HG02571 (cell line): ENCODE results near the gene HSF2BP.
"Not testable (repeated sequence)": the region's sequence is repeated elsewhere in the genome, so short reads cannot be mapped to it uniquely, and the experiment has no call there.

Experiments used
- ATAC-seq: cut with Tn5 transposase; IDR thresholded peaks from one replicate; pipeline ENCODE4 v1.9.1; 2021; ENCODE audit warnings: mild to moderate bottlenecking, moderate library complexity; ENCODE audit not compliant: unreplicated experiment

HSF2BP gene

GRCh38 chr21:43562451-43562850 lies 96.8 kb downstream of the HSF2BP start:
- not testable (repeated sequence) for ATAC-seq

- not testable (repeated sequence) for ATAC-seq
Observed at GRCh38 chr21:43540561-43540960, 118.7 kb downstream of the HSF2BP start.

- not testable (repeated sequence) for ATAC-seq
Observed at GRCh38 chr21:43522495-43523131, 136.7 kb downstream of the HSF2BP start.

DNA sequence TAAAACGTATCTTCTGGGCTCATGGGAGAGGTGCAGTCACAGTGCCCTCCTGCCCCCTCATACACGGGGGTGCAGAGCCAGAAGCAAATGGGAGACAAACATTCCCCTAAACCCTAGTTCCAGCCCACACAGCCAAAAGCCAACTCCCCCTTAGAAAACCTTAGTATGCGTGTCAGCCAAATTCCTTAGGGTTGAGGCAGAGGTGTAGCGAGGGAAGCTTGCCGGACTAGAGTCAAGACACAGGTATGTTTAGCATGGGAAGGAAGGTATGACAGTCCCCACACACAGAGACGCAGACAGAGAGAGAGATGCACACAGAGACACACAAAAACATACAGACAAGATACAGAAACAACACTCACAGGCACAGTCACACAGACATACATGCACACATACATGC lies 141.6 kb downstream of the HSF2BP start:
- ATAC-seq = not testable (repeated sequence)

DNA sequence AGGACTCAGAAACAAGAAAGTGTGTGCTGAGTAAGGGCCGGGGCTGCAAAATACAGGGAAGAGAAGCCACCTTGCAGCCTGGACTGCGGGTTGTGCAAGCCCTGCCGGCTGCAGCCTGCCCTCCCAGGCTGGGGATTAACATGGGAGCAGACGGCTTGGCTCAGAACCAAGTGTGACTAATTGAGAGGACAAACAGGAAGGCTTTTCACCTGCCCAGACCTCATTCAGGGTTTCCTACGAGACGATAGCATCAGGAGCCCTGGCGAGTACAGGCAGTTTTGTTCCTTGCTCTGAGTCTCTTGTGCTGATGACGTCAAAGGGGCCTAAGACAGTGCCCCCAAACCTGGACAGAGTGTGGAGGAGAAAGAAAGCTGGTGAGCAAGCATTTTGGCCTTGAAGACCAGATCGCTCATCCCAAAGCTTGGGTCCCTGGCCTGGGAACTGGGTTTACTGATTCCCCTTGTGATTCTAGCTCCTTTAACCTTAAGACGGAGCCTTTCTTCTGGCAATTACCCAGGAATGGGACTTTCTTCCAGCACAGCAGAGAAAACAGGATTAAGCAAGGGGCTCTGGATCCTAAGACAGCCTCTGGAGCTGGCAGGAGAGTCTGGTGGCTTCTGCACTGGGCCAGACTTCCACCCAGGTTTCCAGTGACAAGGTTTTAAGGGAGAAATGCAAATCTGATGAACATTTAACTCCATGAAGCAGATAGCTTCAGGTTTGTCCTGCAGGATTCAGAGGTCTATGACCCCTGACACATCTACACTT lies 142.2 kb downstream of the HSF2BP start:
- not testable (repeated sequence) for ATAC-seq

DNA sequence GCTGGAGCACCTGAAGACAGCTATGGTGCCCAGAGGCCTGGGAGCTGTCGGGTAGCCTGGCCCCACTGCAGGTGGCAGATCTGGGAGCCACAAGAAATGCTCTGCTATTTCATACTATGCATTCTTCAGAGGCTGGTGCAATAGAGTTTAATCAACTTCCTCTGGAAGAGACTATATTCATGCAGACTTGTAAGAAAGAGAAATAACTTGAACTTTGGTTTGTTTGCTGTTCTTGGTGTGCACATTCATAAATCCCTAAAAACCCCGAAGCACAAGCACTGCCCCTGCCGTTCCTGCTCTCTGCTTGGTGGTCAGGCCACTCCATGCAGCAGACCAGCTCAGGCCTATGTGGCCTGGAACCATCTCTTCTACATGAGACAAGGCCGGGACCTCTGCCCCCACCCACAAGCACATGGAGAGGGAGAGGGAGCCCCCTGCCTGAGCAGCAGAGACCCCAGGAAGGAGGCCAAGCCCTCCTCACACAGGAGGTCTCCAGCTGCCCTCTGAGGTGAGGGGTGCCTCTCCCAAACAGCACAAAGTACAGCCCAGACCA lies 142.9 kb downstream of the HSF2BP start:
- ATAC-seq = not testable (repeated sequence)

DNA sequence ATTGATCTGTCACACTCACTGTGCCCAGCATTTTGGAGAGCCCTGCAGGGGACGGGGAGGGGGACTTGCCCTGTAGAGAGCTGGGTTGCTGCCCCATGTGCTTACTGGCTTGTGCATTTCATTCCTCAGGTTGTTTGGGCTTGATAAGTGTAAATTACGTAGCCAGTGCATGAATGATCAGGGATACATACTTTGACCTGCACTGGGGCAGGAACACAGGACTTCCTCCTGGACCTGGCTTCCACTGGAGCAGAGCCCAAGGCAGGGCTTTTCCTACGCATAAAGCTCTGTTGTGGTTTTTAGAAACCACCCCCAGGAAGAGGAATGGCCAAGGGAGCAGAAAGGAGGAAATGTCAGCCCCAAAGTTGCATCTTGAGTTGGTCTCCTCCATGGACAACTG lies 144.5 kb downstream of the HSF2BP start:
- ATAC-seq = not testable (repeated sequence)

GRCh38 chr21:43513023-43513422 lies 146.3 kb downstream of the HSF2BP start:
- ATAC-seq = not testable (repeated sequence)

DNA sequence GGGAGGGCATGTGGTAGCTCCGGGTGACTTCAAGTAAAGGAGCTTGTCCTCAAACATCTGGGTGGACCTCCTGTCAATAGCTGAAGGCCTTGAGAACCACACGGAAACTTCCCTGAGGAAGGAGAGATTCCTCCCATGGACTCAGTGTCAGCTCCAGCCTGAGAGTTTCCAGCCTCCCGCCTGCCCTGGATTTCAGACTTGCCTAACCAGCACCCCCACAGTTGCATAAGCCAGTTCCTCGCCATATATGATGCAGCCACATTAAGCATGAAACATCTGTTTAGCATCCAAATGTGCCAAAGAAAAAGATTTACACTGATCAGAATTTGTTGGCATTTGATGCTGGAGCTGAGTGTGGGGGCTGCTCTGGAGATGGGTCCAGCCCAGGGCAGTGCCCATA lies 148.1 kb downstream of the HSF2BP start:
- not testable (repeated sequence) for ATAC-seq

- ATAC-seq = not testable (repeated sequence)
Observed at GRCh38 chr21:43510669-43511068, 148.6 kb downstream of the HSF2BP start.

- not testable (repeated sequence) for ATAC-seq
Observed at GRCh38 chr21:43503892-43504291, 155.4 kb downstream of the HSF2BP start.

DNA sequence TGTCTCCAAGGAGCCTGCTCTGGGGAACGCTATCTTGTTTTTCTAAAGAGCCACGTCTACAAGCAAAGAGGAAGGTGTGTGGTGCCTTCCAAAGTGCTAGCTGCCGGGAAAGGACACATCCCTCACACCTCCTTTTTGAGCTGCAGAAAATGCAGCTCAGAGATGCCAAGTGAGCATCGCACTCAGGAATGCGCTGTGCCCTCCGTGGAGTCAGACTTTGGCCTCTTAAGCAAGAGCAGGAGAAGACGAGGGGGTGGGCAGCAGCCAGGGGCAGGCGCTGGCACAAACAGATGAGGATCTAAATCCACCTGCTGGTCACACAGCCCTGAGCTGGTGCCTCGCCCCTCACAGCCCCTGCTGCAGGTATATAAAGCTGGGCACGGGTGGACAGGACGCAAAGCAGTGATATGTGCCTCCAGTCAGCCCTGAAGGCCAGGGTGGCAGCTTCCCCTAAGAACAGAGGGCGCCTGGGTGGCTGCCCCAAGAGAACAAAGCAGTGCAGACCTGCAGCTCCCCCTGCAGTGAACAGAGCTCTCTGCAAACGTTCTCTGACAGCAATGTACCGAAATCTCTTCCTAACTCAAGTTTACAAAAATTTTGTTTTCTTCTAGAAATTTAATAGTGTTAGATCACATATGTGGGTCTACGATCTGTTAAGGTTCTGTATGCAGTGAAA lies 156.1 kb downstream of the HSF2BP start:
- not testable (repeated sequence) for ATAC-seq

- ATAC-seq = not testable (repeated sequence)
Observed at GRCh38 chr21:43502407-43503071, 156.7 kb downstream of the HSF2BP start.

DNA sequence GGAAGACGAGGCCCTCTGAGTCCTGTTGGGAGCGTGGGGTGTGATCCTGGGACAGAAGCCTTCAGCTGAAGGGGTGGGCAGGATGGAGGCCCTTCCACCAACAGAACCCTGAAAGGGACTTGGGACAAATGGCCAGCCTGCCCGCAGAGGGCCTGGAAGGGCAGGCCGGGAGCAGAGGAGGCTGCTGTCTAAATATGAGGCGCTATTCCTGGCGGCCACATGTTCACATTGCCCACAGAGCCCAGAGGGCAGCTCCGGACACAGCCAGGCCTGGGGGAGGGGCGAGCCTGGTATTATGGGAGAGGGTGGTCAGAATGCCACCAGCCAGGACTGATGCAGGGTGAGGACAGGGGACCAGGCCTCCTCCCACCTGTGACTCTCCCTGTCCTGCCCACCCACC lies 160.4 kb downstream of the HSF2BP start:
- not testable (repeated sequence) for ATAC-seq

GRCh38 chr21:43498065-43498464 lies 161.2 kb downstream of the HSF2BP start:
- ATAC-seq = not testable (repeated sequence)

DNA sequence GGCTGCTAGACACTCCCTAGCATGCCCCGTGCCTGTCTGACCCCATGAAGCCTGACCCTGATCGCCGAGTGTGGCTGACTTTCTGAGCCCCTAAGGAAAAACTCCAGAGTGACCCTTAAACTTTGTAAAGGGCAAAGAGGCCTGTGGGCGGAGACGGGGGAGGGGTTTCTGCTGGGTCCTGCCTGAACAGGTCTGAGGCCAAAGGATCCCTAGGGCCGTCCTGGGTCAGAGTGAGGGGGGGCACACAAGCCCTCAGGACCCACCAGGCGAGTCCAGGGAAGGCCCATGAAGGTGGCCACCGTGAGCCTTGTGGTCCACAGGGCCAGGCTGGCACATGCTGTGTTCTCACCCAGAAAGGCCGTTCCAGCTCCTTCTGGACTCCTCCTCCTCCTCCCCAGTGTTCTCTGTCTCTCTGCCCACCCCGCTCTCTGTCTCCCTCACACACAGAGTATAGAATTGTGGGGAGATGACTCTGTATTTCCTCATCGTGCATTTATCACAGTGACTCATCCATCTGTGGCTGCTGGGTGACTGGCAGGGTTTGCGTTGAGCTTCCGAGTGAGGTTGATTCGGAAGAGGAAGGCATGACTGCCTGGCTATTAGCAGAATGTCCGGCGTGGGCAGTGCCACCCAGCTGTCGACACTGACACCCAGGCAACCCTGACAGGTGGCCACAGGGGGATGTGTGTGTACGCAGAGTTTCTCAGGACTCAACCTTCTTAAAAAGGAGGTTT lies 164.8 kb downstream of the HSF2BP start:
- not testable (repeated sequence) for ATAC-seq

DNA sequence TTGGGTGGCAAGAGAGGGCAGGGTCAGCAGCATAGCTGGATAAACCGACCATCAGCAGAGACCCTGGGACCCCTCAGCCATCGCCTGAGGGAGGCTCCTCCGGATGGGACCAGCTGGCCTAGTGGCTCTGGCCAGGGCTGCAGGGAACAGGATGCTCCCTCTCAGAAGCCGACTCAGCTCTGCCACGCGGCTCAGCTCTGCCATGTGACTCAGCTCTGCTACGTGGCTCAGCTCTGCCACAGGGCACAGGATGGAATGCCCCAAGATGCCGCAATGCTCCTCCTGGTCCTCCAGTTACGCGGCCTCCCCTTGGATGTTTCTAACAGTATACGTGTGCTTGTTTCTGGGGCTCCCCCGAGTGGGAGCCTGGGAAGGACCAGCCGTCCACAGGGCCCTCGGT lies 165.8 kb downstream of the HSF2BP start:
- not testable (repeated sequence) for ATAC-seq

DNA sequence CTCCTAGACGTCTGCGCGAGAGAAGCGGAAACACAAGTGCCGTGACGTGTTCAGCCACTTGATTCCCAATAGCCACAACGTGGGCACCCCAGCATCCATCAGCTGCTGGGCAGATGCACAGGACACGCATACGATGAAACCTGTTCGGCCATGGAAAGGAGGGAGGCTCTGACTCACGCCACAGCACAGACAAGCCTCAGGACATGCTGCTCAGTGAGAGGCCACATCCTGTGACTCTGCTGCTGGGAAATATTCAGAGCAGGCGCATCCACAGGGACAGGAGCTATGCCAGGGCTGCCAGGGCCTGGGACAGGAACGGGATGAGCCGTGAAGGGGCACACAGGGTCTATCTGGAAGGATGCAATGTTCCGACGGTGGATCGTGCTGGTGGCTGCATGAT lies 171.1 kb downstream of the HSF2BP start:
- ATAC-seq = not testable (repeated sequence)

- ATAC-seq = not testable (repeated sequence)
Observed at GRCh38 chr21:43486051-43486450, 173.2 kb downstream of the HSF2BP start.

- ATAC-seq = not testable (repeated sequence)
Observed at GRCh38 chr21:43485016-43485415, 174.3 kb downstream of the HSF2BP start.
